HAP-1 (cell line): Measurements from ENCODE around the gene PRKCD.

Source experiments
- DNase-seq, 2 experiments: peaks; one replicate each; pipeline ENCODE4 v3.0.0-alpha.2; 2016 to 2020; ENCODE audit warnings: low spot score in 2 of 2
- H3K27me3 ChIP-seq: fragments of 250-450 bp; sonication (Bioruptor Pico); 2 replicates; pipeline ENCODE4 v1.5.1; 2020; ENCODE audit warnings: low read depth, mild to moderate bottlenecking, moderate library complexity
- H3K36me3 ChIP-seq: fragments of 250-450 bp; sonication (Bioruptor Pico); replicated peaks from 2 replicates; pipeline ENCODE4 v1.5.1; 2020; ENCODE audit warnings: mild to moderate bottlenecking
- H3K4me1 ChIP-seq: fragments of 250-450 bp; sonication (Bioruptor Pico); 2 replicates; pipeline ENCODE4 v1.5.1; 2020; ENCODE audit warnings: mild to moderate bottlenecking
- H3K4me3 ChIP-seq: fragments of 250-450 bp; sonication (Bioruptor Pico); 2 replicates; pipeline ENCODE4 v1.5.1; 2020; ENCODE audit warnings: mild to moderate bottlenecking, moderate library complexity
- H3K9me3 ChIP-seq: fragments of 250-450 bp; sonication (Bioruptor Pico); 2 replicates; pipeline ENCODE4 v1.5.1; 2020; ENCODE audit warnings: mild to moderate bottlenecking, moderate library complexity
- in situ Hi-C: fragments of 300-500 bp; cut with MboI; formaldehyde crosslinking; loops from 3 replicates; pipeline ENCODE4 v1.14.3; 2020; ENCODE audit warnings: low sequenced_read_pairs, inconsistent platforms, mixed read lengths

PRKCD gene

DNA sequence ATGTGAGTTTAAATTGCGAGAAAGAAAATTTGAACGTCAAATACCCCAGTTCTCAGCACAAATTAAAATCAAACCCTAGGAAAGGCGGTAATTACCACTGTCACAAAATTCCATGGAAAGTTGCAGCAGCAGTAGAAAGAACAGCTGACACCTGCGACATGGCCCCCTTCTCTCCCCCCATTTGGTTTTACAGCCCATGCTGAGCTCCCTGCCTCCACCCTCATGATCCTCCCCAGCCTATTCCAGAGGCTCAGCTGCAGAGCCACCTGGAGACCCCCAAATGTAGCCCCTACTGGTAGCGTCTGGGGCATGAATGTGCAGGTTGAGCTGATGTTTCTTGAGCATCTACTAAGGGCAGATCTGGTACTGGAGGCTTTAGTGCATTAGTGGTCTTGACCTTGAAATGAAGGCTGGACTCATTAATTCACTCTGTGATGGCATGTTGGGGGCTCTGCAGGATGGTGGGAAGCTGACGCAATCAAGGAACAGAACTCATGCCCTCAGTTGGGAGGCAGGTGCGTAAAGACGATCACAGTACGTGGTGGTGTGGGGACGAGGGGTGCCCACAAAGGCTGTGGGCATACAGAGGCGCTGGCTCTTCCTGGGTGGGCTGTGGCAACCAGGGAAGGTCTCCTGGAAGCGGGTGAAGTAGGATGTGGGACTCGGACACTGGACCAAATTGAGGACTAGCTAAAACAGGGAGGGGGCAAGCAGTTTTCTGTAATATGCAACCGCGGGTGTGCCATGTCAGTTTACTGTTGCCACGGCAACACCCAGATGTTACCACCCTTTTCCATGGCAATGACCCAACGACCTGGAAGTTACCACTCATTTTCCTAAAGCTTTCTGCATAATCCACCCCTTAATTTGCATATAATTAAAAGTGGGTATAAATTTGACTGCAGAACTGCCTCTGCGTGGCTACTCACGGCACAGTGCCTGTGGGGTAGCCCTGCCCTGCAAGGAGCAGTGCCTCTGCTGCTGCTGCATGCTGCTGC lies 39.8 kb downstream of the PRKCD start:
- H3K9me3 ChIP-seq = no peaks in the 10 kb centered on the region
- no peak for DNase-seq
- peaks cover 5% of the 10 kb centered on the region for H3K4me1 ChIP-seq
- no peaks in the 10 kb centered on the region for H3K27me3 ChIP-seq
- H3K4me3 ChIP-seq = no peak overlapping the region
- no peaks in the 10 kb centered on the region for H3K36me3 ChIP-seq
- in situ Hi-C loops = loop anchor here (5.0 kb wide), 1 partner anchor 88 kb away; no protein-coding TSS in a partner anchor

DNA sequence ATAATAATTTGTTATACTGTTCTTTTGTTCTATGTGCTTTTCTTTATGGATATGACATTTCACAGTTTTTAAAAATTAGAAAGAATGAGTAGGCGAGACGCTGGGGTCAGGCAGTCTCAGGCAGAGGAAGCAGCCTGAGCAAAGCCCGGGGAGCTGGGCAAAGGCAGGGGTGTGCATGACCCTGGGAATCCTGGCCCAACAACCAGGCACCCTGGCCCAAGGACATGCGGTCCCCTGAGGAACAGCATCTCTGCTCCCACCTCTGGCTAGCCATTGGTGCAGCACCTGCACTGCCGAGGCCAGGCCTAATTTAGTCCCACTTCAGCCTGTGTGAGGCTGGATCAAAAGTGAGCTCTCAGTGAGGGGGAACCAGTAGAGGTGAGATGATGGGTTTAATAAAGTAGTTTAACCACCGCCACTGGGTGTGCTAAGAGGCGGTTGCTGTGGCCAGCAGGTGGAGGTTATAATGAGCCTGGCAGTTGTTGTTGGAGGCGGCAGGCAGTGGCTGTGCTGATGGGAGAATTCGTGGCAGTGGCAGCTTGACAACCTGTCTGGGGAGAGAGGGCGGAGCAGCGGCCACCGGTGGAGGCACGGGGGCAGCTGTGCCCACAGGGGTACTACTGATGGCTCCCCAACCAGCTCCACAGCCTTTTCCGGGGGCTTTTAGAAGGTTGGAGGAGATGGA lies 41.5 kb downstream of the PRKCD start:
- in situ Hi-C loops = loop anchor here (5.0 kb wide), 1 partner anchor 90 kb away; no protein-coding TSS in a partner anchor
- Histone ChIP-seq H3K36me3 (no peaks in the 10 kb centered on the region), H3K9me3 (no peaks in the 10 kb centered on the region), H3K4me1 (no peaks in the 10 kb centered on the region), H3K27me3 (no peaks in the 10 kb centered on the region), H3K4me3 (no peak overlapping the region)
- DNase-seq = no peak

DNA sequence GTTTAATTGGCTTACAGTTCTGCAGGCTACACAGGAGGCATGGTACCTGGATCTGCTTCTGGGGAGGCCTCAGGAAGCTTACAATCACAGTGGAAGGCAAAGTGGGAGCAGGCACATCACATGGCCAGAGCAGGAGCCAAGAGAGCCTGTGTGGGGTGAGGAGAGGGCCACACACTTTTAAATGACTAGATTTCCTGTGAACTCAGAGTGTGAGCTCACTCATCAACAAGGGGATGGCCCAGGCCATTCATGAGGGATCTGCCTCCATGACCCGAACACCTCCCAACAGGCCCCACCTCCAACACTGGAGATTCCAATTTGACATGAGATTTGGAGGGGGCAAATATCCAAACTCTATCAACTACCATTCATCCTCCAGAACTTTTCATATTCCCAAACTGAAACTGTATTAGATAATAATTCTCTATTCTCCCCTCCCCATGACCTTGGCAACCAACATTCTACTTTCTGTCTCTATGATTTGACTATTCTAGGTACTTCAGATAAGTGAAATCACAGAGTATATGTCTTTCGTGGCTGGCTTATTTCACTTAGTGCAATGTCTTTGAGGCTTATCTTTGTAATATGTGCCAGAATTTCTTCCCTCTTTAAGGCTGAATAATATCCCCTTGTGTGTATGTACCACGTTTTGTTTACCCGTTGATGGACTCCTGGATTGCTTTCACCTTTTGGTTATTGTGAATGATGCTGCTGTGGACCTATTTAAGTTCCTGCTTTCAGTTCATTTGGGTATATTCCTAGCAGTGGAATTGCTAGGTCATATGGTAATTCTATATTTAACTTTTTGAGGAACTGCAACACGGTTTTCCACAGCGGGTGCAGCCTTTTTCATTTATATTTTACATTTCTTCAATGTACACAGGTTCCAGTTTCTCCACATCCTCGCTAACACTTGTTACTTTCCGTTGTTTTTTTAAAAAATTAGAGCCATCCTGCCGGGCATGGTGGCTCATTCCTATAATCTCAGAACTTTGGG lies 51.0 kb downstream of the PRKCD start:
- H3K9me3 ChIP-seq = no peaks in the 10 kb centered on the region
- no peak overlapping the region for H3K4me3 ChIP-seq
- no peaks in the 10 kb centered on the region for H3K4me1 ChIP-seq
- H3K36me3 ChIP-seq = no peaks in the 10 kb centered on the region
- in situ Hi-C loops = no loop called here
- no peak for DNase-seq
- H3K27me3 ChIP-seq = no peaks in the 10 kb centered on the region

- no peaks in the 10 kb centered on the region for H3K27me3 ChIP-seq
- no peak overlapping the region for H3K4me3 ChIP-seq
- no peaks in the 10 kb centered on the region for H3K9me3 ChIP-seq
- no peaks in the 10 kb centered on the region for H3K36me3 ChIP-seq
- no peak for DNase-seq
- in situ Hi-C loops = no loop called here
- H3K4me1 ChIP-seq = no peaks in the 10 kb centered on the region
These were observed 52.3 kb downstream of the PRKCD start for GRCh38 chr3:53213276-53213675.

DNA sequence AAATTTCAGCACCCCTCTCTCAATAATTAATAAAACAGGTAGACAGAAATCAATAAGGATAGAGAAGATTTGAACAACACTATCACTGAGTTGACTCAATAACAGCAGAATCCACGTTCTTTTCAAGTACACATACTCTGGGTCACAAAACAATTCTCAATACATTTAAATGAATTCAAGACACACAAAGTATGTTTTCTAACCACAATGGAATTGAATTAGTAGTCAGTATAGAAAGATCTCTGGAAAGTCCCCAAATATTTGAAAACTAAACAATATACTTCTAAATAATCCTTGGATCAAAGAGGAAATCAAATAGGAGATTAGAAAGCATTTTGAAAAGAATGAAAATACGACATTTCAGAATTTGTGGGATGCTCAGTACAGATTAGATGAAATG lies 54.8 kb downstream of the PRKCD start:
- Histone ChIP-seq H3K36me3 (no peaks in the 10 kb centered on the region), H3K4me3 (no peak overlapping the region), H3K9me3 (no peaks in the 10 kb centered on the region), H3K27me3 (no peaks in the 10 kb centered on the region), H3K4me1 (no peaks in the 10 kb centered on the region)
- no peak for DNase-seq
- in situ Hi-C loops = no loop called here

DNA sequence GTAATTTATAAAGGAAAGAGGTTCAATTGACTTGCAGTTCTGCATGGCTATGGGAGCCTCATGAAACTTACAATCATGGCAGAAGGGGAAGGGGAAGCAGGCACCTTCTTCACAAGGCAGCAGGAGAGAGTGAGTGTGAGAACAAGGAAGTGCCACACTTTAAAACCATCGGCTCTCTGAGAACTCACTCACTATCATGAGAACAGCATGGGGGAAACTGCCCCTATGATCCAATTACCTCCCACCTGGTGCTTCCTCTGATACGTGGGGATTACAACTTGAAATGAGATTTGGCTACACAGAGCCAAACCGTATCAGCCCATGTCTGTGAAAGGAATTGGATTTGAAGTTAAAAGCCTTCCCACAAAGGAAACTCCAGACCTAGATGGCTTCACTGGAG lies 55.7 kb downstream of the PRKCD start:
- no peak for DNase-seq
- Histone ChIP-seq H3K4me3 (no peak overlapping the region), H3K4me1 (no peaks in the 10 kb centered on the region), H3K27me3 (no peaks in the 10 kb centered on the region), H3K9me3 (no peaks in the 10 kb centered on the region), H3K36me3 (no peaks in the 10 kb centered on the region)
- in situ Hi-C loops = no loop called here

GRCh38 chr3:53217175-53217574 lies 56.2 kb downstream of the PRKCD start:
- H3K9me3 ChIP-seq = no peaks in the 10 kb centered on the region
- no peak overlapping the region for H3K4me3 ChIP-seq
- in situ Hi-C loops = no loop called here
- no peaks in the 10 kb centered on the region for H3K27me3 ChIP-seq
- H3K4me1 ChIP-seq = no peaks in the 10 kb centered on the region
- no peak for DNase-seq
- no peaks in the 10 kb centered on the region for H3K36me3 ChIP-seq

DNA sequence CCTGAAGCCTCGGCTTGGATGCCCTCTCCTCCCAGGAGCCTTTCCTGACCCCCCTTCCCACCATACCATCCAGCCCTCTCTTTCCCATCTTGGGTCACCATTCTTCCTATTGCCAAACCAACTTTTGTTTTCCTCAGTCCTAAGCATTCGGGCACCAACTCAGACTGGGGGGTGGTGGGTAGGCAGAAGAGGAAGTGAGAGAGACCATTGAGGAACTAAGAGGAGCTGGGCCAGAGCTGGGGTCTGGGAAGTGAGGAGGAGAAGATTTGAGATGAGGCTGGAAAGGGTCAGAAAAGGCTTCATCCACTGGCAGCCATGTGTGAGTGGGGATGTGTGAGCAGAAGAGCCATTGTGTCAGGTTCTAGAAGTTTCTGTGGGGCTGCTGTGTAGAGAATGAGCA lies 57.1 kb downstream of the PRKCD start:
- DNase-seq = no peak
- Histone ChIP-seq H3K36me3 (peaks cover 2% of the 10 kb centered on the region; the same call in 1 of the 2 replicates), H3K4me3 (no peak overlapping the region), H3K4me1 (no peaks in the 10 kb centered on the region), H3K27me3 (no peaks in the 10 kb centered on the region), H3K9me3 (no peaks in the 10 kb centered on the region)
- in situ Hi-C loops = no loop called here

DNA sequence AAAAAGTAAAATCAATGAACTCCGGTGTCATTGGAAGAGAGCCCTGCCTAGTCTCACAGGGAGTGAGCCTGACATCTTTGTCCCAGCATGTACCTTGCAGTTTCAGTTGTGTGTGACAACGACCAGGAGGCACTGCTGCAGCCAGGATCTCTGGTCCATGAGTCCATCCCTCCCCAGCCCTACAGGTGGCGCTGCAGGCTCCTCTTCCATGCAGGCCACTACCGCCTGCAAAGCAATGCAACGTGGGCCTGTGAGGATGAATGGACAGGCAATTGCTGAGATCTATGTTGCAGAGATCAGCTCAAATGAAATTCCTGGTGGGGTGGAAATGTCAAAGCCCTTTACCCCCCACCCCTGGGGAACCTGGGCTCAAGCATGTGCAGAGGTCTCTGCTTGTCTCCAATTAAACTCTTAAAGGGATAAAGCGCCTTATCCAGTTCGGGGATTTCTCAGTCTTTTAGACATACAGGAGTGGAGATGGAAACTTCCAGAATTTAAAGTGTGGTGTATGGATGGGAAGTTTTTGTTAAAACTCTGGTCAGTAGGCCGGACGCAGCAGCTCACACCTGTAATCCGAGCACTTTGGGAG lies 59.0 kb downstream of the PRKCD start:
- DNase-seq = peak; percentile 76 to 95
- H3K4me1 ChIP-seq = no peaks in the 10 kb centered on the region
- in situ Hi-C loops = no loop called here

DNA sequence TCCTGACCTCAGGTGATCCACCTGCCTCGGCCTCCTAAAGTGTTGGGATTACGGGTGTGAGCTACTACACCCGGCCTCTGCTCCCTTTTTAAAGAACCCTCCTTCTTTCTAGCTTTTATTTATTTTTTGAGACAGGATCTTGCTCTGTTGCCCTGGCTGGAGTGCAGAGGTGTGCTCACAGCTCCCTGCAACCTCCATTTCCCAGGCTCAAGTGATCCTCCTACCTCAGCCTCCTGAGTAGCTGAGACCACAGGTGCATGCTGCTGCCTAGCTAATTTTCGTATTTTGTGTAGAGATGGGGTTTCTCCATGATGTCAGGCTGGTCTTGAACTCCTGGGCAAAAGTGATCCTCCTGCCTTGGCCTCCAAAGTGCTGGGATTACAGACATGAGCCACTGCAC lies 60.3 kb downstream of the PRKCD start:
- in situ Hi-C loops = no loop called here
- DNase-seq = no peak
- no peaks in the 10 kb centered on the region for H3K4me1 ChIP-seq
- H3K4me3 ChIP-seq = no peak overlapping the region
- H3K9me3 ChIP-seq = no peaks in the 10 kb centered on the region
- H3K36me3 ChIP-seq = peaks cover 34% of the 10 kb centered on the region
- H3K27me3 ChIP-seq = no peaks in the 10 kb centered on the region

More for the DNA sequence above, 59.0 kb downstream of the PRKCD start:
- H3K36me3 ChIP-seq = peaks cover 21% of the 10 kb centered on the region
- no peak overlapping the region for H3K4me3 ChIP-seq
- no peaks in the 10 kb centered on the region for H3K9me3 ChIP-seq
- H3K27me3 ChIP-seq = no peaks in the 10 kb centered on the region

- no peak for DNase-seq
- Histone ChIP-seq H3K4me1 (no peaks in the 10 kb centered on the region), H3K36me3 (peaks cover 39% of the 10 kb centered on the region), H3K4me3 (no peak overlapping the region), H3K27me3 (no peaks in the 10 kb centered on the region), H3K9me3 (no peaks in the 10 kb centered on the region)
- in situ Hi-C loops = no loop called here
These were observed 60.8 kb downstream of the PRKCD start for GRCh38 chr3:53221827-53222182.

GRCh38 chr3:53222183-53222901 lies 61.3 kb downstream of the PRKCD start:
- in situ Hi-C loops = no loop called here
- no peaks in the 10 kb centered on the region for H3K4me1 ChIP-seq
- H3K36me3 ChIP-seq = peaks cover 44% of the 10 kb centered on the region
- no peak for DNase-seq
- no peaks in the 10 kb centered on the region for H3K9me3 ChIP-seq
- H3K27me3 ChIP-seq = no peaks in the 10 kb centered on the region
- H3K4me3 ChIP-seq = no peak overlapping the region
